ENCODE measurements around the gene GTF2I.
"Not testable (repeated sequence)": the region's sequence is repeated elsewhere in the genome, so short reads cannot be mapped to it uniquely, and the experiment has no call there.

GTF2I gene

DNA sequence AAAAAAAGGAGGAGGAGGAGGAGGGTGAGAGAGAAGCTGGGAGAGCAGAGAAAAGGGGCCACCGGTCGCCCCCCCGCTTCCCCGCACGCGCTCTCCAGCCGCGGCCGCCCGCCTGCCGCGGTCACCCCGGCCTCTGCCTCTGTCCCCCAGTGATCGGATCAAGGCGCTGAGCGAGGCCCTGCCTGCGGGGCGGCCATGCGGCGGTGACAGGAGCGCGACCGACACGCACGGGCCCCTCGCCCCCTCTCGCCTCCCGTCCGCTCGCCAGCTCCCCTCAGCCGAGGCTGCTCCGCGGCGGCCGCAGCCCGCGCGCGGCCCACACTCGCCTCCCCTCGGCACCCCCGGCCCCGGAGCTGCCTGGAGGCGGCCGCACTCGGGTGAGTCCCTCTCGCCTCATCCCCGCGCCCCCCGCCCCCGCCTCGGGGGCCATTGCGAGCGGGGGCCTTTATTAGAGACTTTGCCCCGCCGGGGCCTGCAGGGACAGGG, at the start of gene GTF2I:
GTF2I (plus strand) TSS at position 27 of the 486 bp plus-strand sequence. CDS start 31,411 bp downstream, outside the sequence.
- no peak for DNase-seq (ENCODE audit: low spot score)

DNA sequence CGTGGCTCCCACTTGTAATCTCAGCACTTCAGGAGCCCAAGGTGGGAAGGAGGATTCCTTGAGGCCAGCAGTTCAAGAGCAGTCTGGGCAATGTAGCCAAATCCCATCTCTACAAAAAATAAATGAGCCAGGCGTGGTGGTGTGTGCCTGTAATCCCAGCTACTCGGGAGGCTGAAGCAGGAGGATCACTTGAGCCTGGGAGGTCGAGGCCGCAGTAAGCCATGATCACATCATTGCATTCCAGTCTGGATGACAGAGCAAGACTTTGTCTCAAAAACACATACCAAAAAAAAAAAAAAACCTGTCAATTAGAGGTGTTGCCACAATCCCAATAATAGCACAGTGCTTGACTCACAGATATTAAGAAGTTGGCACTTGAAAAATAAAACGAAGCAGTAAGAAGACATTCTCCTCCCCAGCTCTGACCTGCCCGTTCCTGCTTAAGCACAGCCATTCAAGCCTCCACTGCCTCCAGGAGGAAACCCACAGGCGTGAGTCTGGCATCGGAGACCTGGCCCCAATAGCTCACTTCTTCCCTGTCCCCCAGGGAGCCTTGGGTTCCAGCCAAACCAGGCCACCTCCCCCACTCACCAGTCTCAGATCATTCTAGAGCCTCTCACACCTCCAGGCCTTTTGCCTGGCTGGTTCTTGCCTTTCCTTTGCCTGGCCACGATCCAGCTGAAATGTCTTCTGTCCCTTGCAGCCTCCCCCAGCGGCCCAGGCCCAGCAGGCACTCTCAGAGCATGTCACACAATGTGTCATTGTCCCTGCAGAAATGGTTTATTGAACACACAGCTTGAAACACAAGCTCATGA, 45.3 kb upstream of the GTF2I start:
- peak; percentile 88 for DNase-seq (ENCODE audit: low spot score)

DNA sequence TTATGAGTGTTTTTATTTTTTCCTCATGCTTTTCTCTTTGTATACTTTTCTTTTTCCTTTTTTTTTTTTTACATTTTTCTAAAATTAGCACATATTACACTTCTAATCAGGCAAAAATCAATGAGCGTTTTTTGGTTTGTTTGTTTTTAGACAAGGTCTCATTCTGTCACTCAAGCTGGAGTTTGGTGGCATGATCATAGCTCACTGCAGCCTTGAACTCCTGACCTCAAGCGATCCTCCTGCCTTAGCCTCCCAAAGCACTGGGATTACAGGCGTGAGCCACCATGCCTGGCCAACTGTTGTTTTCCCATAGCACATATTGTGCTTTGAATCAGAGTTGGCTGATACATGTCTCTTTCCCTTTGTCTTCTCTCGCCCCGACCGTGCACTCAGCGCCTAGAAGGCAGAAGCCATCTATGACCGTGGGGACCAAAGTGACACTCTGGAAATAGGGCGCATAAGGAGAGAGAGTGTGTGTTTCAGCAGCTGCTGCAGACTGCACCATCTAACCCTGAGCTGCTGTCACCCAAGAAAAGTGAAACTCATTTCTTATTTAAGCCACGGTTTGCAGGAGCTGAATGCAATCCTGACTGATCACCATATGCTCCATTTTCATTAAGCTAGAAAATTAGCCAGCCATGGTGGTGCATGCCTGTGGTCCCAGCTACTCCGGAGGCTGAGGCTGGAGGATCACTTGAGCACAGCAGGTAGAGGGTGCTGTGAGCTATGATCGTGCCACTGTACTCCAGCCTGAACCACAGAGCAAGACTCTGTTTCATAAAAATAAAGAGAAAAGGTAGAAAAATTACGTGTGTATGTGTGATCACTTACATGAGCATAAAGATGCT, 41.4 kb upstream of the GTF2I start:
- no peak for DNase-seq (ENCODE audit: low spot score)

DNA sequence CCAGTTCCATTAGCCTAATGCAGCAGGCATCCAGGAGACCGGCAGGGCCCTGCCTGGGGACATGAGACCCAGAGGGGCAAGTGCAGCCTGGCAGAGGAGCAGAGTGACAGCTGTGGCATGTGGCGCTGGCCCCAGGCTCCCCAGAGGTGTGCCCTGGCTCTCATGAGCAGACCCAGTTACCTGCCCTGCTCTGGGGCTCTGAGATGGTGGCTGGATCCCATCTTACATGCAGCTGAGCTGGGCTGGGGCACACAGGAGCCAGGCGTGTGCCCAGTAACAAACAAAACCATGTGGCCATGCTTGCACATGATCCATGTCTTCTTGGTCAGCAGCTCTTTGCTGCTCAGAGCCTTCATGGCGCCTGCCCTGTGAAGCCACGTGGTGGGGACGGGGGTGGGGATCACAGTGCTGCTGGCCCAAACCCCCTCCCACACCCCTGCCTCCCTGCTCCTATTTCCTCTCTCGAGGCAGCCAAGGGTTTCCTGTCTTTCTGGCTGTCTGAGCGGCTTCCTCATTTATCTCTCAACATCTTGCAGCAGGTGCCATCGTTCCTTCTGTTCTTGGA, 40.3 kb upstream of the GTF2I start:
- peak; percentile 42 for DNase-seq (ENCODE audit: low spot score)

DNA sequence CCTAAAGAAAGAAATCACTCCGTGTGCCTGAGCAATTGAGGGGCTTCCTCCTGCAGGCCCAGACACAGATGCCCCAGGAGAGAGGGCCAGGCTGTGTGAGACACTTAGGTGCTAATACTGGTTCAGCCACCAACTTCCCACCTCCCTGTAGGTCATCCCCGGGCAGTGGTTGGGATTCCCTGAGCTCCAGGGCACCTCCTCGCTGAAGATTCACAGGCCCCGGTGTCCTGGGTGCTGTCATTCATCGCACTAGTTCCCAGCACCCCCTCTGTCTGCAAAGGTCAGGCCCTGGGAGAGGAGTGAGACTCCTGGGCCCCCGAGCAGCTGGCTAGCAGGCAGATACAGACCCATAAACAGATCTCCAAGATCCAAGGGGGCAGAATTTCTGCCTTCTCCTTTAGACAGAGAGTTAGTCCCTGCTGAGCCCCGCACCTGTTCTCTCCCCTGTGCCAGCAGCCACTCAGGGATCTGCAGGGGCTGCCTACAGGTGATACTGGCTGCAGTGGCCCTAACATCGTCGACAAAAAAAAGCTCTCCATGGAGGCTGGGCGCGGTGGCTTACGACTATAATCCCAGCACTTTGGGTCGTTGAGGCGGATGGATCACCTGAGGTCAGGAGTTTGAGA, 38.2 kb upstream of the GTF2I start:
- DNase-seq (ENCODE audit: low spot score): no peak

DNA sequence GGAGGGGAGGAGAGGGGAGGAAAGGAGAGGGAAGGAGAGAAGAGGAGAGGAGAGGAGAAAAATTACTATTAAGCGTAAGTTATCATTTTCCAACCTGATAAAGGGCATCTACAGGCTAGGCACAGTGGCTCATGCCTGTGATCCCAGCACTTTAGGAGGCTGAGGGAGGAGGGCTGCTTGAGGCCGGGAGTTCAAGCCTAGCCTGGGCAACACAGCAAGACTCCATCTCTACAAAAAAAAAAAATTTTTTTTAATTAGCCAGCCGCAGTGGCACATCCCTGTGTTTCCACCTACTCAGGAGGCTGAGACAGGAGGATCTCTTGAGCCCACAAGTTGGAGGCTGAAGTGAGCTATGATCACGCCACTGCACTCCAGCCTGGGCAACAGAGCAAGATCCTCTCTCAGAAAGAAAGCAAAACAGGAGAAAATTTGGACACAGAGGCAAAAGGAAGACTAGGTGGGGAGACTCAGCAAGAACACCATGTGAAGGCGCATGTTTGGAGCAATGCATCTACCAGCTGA, 35.2 kb upstream of the GTF2I start:
- no peak for DNase-seq (ENCODE audit: low spot score)

DNA sequence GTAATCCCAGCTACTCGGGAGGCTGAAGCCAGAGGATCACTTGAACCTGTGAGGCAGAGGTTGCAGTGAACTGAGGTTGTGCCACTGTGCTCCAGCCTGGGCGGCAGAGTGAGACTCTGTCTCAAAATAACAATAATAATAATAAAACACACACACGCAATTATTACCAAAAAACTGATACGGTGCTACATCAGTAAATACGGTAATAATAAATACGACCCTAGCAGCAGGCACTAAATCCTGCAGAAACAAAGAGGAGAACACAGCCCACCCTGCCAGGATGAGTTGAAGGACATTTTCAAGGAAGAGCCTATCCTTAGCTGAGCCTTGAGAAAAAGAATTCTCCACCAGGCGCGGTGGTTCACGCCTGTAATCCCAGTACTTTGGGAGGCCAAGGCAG, 34.4 kb upstream of the GTF2I start:
- DNase-seq (ENCODE audit: low spot score): no peak

DNA sequence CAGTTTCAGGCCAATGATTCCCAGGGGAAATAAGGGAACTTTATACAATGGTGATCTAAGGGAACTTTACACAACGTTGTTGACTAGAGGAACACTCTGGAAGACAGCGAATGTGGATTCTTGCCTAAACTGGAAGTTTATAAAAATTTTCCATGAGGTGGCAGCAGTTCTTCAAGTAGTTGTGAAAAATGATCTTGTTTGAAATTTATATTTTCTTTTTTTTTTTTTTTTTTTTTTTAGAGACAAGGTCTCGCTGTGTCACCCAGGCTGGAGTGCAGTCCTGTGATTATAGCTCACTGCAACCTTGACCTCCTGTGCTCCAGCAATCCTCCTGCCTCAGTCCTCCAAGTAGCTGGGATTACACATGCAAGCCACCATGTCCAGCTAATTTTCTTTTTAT, 32.1 kb upstream of the GTF2I start:
- DNase-seq (ENCODE audit: low spot score): peak; percentile 71

DNA sequence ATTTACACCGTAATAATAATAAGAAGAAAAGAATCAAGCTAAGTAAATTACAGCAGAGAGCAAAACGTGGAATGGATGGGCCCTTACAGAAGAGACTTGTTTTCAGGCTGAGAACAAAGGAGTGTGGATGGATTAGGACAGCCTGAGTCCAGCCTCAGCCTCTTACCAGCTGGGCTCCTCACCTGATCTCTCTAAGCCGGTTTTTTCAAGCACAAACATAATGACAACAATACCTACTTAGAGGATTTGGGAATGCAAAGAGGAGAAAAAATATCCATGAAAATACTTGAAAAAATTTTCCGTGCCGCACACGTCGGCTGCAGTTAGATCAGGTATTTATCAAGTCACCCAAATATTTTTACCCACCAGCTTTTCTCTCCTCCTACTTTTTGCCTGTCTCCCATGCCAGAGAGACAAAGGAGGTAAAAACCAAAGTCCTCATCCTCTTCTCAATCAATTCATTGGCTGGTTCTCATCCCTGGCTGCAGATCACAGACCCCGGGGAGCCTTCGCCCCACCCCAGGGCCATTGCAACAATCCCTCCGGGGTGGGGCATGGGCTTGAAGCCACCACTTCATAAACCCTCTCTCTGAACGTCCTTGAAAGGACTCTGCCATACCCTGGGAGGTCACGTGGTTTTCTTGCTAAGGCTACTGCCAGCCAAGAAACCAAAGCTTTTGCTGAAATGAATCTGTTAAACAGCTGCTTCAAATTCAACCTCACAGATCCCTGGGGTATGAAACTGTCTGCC, 29.7 kb upstream of the GTF2I start:
- peak; percentile 55 for DNase-seq (ENCODE audit: low spot score)

DNA sequence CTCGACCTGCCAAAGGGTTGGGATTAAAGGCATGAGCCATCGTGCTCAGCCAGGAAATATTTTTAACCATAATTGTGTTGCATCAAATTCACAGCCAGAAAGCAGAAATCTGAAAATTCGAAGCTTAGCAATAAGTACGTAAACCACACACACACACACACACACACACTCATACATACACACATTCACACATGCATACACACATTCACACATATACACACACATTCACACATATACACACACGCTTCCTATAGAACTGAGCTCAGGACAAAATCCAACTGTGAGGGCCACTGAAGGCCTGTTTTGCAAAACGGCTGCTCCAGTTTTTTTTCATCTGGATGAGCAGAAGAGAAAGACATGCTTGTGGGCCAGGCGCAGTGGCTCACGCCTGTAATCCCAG, 25.0 kb upstream of the GTF2I start:
- DNase-seq (ENCODE audit: low spot score): no peak

DNA sequence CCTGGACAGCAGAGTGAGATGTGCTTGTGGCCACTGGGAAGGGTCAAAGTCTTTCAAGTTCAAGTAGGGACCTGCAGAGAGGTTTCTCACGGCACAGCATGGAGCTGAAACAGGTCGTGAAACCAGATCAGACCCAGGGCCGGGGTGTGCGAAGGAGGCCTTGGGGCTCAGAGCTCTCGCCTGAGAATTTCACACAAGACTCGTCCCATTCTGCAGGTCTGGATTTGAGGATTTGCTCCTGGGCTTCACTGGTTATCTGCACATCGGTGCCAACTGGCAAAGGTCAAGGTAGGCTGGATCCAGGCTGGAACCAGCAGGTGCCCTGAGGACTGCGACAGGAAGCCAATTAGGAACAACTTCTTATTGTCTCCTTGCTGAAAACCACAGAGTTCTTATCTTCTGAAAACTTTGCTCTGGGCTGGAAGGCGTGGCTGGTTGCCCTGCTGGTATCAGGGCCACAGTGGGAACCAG, 24.0 kb upstream of the GTF2I start:
- no peak for DNase-seq (ENCODE audit: low spot score)

DNA sequence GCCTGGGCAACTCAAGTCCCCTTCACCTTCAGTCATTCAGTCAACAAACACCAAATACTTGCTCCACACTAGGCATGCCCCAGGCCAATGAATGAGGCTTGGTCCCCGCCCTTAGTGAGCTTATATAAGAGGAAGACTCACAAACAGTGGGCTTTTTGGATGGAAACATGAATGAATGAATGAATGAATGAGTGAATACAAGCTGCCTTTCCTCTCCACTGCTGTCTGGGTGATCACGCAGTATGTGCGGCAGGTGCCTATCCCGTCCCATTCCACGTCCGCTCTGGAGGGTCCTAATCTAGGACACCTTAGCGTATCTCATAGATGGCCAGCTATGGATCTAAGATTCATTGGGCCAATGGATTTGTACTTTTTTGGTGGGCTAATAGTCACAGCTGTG, 19.8 kb upstream of the GTF2I start:
- no peak for DNase-seq (ENCODE audit: low spot score)

DNA sequence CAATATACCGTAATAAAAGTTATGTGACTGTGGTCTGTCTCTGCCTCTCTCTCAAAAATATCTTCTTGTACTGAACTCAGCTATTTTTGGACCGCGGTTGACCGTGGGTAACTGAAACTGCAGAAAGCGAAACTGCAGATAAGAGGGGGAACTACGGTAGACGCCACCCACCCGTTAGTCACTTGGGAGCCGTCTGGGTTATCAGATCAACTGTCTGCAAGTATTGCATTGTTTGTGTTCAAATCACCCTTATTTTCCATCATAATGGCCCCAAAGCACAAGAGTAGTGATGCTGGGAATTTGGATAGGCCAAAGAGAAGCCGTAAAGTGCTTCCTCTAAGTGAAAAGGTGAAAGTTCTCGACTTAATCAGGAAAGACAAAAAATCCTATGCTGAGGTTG, 7.5 kb upstream of the GTF2I start:
- peak; percentile 60 for DNase-seq (ENCODE audit: low spot score)

DNA sequence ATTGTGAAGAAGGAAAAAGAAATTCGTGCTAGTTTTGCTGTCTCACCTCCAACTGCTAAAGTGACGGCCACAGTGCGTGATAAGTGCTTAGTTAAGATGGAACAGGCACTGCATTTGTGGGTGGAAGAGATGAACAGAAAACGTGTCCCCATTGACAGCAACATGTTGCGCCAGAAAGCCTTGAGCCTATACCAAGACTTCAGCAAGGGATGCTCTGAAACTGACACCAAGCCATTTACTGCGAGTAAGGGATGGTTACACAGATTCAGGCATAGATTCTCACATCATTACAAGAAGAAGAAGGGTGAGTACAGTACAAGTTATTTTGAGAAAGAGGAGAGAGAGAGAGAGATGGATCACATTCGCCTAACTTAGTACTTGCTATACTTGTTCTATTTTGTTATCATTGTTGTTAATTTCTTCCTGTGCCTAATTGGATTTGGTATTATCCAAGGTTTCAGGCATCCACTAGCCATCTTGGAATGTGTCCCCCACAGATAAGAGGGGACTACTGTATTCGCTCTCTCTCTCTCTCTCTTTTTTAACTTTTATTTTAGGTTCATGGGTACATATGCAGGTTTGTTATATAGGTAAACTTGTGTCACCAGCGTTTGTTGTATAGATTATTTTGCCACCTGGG, 6.9 kb upstream of the GTF2I start:
- not testable (repeated sequence) for DNase-seq (ENCODE audit: low spot score)

DNA sequence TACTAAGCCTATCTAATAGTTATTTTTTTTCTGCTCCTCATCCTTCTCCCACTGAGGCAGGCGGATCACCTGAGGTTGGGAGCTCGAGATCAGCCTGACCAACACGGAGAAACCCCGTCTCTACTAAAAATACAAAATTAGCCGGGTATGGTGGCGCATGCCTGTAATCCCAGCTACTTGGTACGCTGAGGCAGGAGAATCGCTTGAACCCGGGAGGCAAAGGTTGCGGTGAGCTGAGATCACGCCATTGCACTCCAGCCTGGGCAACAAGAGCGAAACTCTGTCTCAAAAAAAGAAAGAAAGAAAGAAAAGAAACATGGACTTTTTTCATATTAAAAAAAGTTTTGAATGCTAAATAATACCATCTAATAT, 6.4 kb upstream of the GTF2I start:
- DNase-seq (ENCODE audit: low spot score): not testable (repeated sequence)

DNA sequence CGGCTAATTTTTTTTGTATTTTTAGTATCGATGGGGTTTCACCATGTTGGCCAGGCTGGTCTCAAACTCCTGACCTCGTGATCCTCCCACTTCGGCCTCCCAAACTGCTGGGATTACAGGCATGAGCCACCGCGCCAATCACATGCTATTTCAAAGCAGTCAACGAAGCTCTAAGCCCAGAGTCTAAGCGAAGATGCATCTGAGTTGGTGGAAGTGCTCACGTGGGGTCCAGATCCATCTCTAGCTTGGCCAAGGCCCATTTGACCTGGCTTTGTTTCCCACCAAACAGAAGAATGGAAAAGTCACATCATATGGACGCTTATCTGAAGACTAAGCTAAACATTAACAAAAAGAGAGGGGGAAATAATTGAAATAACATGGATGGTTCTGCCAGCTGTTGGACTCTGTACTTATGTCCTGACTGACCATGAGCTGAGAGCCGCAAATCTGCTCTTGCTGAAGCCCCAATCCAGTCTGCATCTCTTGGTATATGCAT, 3.8 kb upstream of the GTF2I start:
- DNase-seq (ENCODE audit: low spot score): no peak

DNA sequence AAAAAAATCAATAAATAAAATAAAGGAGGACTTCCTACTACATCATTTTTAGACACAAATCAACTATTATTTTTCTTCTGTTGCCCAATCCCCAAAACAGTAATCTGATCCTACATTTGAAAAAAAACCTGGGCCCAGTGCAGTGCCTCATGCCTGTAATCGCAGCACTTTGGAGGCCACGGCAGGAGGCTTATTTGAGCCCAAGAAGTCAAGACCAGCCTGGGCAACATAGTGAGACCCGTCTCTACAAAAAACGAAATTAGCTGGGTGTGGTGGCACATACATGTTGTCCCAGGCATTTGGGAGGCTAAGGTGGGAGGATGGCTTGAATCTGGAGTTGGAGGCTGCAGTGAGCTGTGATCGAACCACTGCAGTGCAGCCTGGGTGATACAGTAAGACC, 2.7 kb upstream of the GTF2I start:
- DNase-seq (ENCODE audit: low spot score): no peak

DNA sequence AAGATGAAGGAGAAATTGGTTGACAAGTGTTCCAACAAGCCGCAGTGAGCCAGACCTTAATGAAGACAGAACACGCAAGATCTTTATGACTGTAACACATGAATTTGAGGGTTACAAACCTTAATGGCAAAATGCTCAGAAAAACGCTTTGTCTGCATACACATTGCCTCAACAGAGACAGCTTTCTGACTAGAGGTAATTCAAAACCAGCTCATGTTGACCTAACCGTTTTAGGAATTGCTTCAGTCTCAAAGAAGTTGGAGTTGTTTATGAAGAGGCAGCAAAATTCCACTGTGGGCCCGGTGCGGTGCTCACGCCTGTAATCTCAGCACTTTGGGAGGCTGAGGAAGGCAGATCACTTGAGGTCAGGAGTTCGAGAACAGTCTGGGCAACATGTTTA, 2.2 kb upstream of the GTF2I start:
- no peak for DNase-seq (ENCODE audit: low spot score)

DNA sequence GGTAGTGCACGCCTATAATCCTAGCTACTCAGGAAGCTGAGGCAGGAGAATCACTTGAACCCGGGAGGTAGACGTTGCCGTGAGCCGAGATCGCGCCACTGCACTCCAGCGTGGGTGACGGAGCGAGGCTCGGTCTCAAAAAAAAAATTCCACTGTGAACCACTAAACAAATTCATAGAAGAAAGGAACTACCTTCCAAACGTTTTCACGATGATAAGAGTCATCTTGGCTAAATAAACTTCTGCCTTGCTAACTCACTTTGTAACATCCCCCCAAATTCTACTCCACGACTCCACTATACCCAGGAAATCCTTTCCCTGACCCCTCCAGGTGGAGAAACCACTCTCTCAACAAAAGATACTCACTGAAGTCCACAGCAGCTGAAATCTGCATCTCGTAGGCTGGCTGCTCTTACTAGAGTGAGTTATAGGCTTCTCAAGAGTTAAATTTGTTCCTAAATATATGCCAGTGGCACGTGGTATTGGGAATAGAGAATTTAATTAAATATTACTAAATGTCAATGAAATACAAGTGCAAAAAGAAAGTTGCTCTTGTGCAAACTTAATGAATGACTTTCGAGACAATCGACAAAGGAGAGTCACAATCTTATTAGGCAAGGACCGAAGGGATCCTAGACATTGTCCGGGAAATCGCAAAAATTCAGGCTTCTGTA, 1.6 kb upstream of the GTF2I start:
- no peak for DNase-seq (ENCODE audit: low spot score)

DNA sequence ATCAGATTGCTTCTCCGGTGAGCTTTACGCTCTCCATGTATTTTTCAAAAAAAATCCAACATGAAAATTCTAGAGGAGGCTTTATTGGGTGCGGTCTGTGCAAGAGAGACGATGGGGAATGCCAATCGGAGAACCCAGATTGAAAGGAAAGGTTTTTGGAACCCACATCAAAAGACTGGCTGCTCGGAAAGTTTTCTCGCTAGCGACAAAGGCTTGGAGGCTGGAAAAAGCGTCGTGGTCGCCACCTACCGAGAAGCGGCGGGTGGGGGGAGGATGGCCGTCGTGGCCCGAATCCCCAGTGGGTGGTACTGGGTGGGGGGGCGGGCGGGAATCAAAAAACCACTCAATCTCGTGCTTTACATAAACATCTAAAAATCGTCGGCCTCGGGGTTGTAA, 1.1 kb upstream of the GTF2I start:
- no peak for DNase-seq (ENCODE audit: low spot score)

All from pons (tissue), 1 donor.